H9 (cell line): ENCODE results near the gene LYSET. TPM values are rescaled to one million over a fixed set of nuclear protein-coding genes. Genes with fewer than 3 reads are reported as not detected.

Experiments used
- DNase-seq: peaks from one replicate; pipeline ENCODE4 v3.0.0-alpha.2; 2017
- H2AFZ ChIP-seq: one replicate; pipeline ENCODE4 v1.6.1; 2013; ENCODE audit warnings: mild to moderate bottlenecking, low read length, control low read depth, moderate library complexity
- H2AK5ac ChIP-seq: 2 replicates; pipeline ENCODE4 v1.6.1; 2013; ENCODE audit warnings: low read length, control low read depth, mixed read lengths; ENCODE audit not compliant: insufficient read length
- H2BK120ac ChIP-seq: one replicate; pipeline ENCODE4 v1.6.1; 2013; ENCODE audit warnings: low read depth, mild to moderate bottlenecking, low read length, control low read depth, inconsistent platforms; ENCODE audit not compliant: poor library complexity, severe bottlenecking
- H2BK12ac ChIP-seq: 2 replicates; pipeline ENCODE4 v1.6.1; 2013; ENCODE audit warnings: low read length, control low read depth, mixed read lengths, low read depth; ENCODE audit not compliant: insufficient read length
- H2BK15ac ChIP-seq: 2 replicates; pipeline ENCODE4 v1.6.1; 2013; ENCODE audit warnings: low read depth, low read length, control low read depth
- H2BK20ac ChIP-seq: one replicate; pipeline ENCODE4 v1.6.1; 2013; ENCODE audit warnings: low read depth, mild to moderate bottlenecking, low read length, control low read depth, inconsistent platforms; ENCODE audit not compliant: poor library complexity, severe bottlenecking
- H2BK5ac ChIP-seq: 2 replicates; pipeline ENCODE4 v1.6.1; 2013; ENCODE audit warnings: low read length, control low read depth, mixed read lengths; ENCODE audit not compliant: insufficient read length
- H3K14ac ChIP-seq: 2 replicates; pipeline ENCODE4 v1.6.1; 2013; ENCODE audit warnings: low read length, control low read depth; ENCODE audit not compliant: insufficient read depth
- H3K18ac ChIP-seq: 2 replicates; pipeline ENCODE4 v1.6.1; 2013; ENCODE audit warnings: low read depth, mild to moderate bottlenecking, mixed read lengths, low read length, control low read depth; ENCODE audit not compliant: insufficient read length
- H3K23ac ChIP-seq: 2 replicates; pipeline ENCODE4 v1.6.1; 2013; ENCODE audit warnings: low read length, control low read depth, mixed read lengths, low read depth; ENCODE audit not compliant: insufficient read length
- H3K23me2 ChIP-seq: 2 replicates; pipeline ENCODE4 v1.6.1; 2013; ENCODE audit warnings: low read depth, mild to moderate bottlenecking, mixed read lengths, low read length, control low read depth; ENCODE audit not compliant: insufficient read length, poor library complexity, severe bottlenecking
- H3K27ac ChIP-seq: 2 replicates; pipeline ENCODE4 v1.5.1; 2013; ENCODE audit warnings: low read length, control low read depth, mixed read lengths, low read depth; ENCODE audit not compliant: insufficient read length
- H3K27me3 ChIP-seq: 2 replicates; pipeline ENCODE4 v1.6.1; 2013; ENCODE audit warnings: low read length, control low read depth, inconsistent platforms; ENCODE audit not compliant: insufficient read depth
- H3K4ac ChIP-seq: 2 replicates; pipeline ENCODE4 v1.6.1; 2013; ENCODE audit warnings: low read depth, mild to moderate bottlenecking, control low read depth, inconsistent platforms, low read length, moderate library complexity
- H3K4me1 ChIP-seq: 2 replicates; pipeline ENCODE4 v1.6.1; 2013; ENCODE audit warnings: low read length, control low read depth, inconsistent platforms; ENCODE audit not compliant: insufficient read depth
- H3K4me2 ChIP-seq: 2 replicates; pipeline ENCODE4 v1.6.1; 2013; ENCODE audit warnings: low read length, control low read depth, mixed read lengths; ENCODE audit not compliant: insufficient read length, insufficient read depth
- H3K56ac ChIP-seq: 2 replicates; pipeline ENCODE4 v1.6.1; 2013; ENCODE audit warnings: low read depth, mild to moderate bottlenecking, mixed read lengths, low read length, control low read depth; ENCODE audit not compliant: insufficient read length
- H3K79me1 ChIP-seq: 2 replicates; pipeline ENCODE4 v1.6.1; 2013; ENCODE audit warnings: low read depth, mild to moderate bottlenecking, moderate library complexity, low read length, control low read depth, inconsistent platforms; ENCODE audit not compliant: insufficient read depth, poor library complexity, severe bottlenecking
- H3K79me2 ChIP-seq: 2 replicates; pipeline ENCODE4 v1.6.1; 2013; ENCODE audit warnings: low read length, control low read depth, inconsistent platforms; ENCODE audit not compliant: insufficient read depth
- H3K9ac ChIP-seq: 2 replicates; pipeline ENCODE4 v1.6.1; 2013; ENCODE audit warnings: low read length, control low read depth, mixed read lengths; ENCODE audit not compliant: insufficient read length; ENCODE audit errors: extremely low read depth
- H3K9me3 ChIP-seq: one replicate; pipeline ENCODE4 v1.6.1; 2013; ENCODE audit warnings: low read depth, low read length, inconsistent platforms; ENCODE audit not compliant: control insufficient read depth
- H3T11ph ChIP-seq: one replicate; pipeline ENCODE4 v1.6.1; 2013; ENCODE audit warnings: mild to moderate bottlenecking, low read length, control low read depth, inconsistent platforms
- H4K20me1 ChIP-seq: one replicate; pipeline ENCODE4 v1.6.1; 2013; ENCODE audit not compliant: control insufficient read depth, insufficient read length, insufficient read depth
- H4K5ac ChIP-seq: 2 replicates; pipeline ENCODE4 v1.6.1; 2013; ENCODE audit warnings: low read depth, mild to moderate bottlenecking, mixed read lengths, low read length, control low read depth; ENCODE audit not compliant: insufficient read length
- H4K8ac ChIP-seq: replicated peaks from 2 replicates; pipeline ENCODE4 v1.6.1; 2013; ENCODE audit warnings: low read length, control low read depth, mixed read lengths, low read depth; ENCODE audit not compliant: insufficient read length
- H4K91ac ChIP-seq: 2 replicates; pipeline ENCODE4 v1.6.1; 2013; ENCODE audit warnings: low read depth, mild to moderate bottlenecking, moderate library complexity, mixed read lengths, low read length, control low read depth; ENCODE audit not compliant: insufficient read length
- H3K27ac Mint-ChIP-seq, 3 experiments: 2 replicates in 2 of 3; 3 replicates in 1 of 3; pipeline ENCODE4 v1.8.0; 2020 to 2021; ENCODE audit warnings: mixed read lengths in 3 of 3, mild to moderate bottlenecking in 1 of 3, moderate library complexity in 1 of 3
- H3K27me3 Mint-ChIP-seq: 2 replicates; pipeline ENCODE4 v1.8.0; 2021; ENCODE audit warnings: low read depth, mild to moderate bottlenecking, moderate library complexity, mixed read lengths
- H3K36me3 Mint-ChIP-seq, 3 experiments: 2 replicates in 2 of 3; 3 replicates in 1 of 3; pipeline ENCODE4 v1.8.0; 2020 to 2021; ENCODE audit warnings: low read depth in 3 of 3, mixed read lengths in 3 of 3; ENCODE audit not compliant: insufficient read depth in 1 of 3
- H3K4me1 Mint-ChIP-seq, 2 experiments: 2 replicates each; pipeline ENCODE4 v1.8.0; 2020; ENCODE audit warnings: mixed read lengths in 2 of 2
- H3K4me3 Mint-ChIP-seq, 2 experiments: 2 replicates in 1 of 2; 3 replicates in 1 of 2; pipeline ENCODE4 v1.8.0; 2020 to 2021; ENCODE audit warnings: mild to moderate bottlenecking in 2 of 2, mixed read lengths in 2 of 2, moderate library complexity in 1 of 2
- H3K9me3 Mint-ChIP-seq, 2 experiments: 2 replicates in 1 of 2; 3 replicates in 1 of 2; pipeline ENCODE4 v1.8.0; 2020; ENCODE audit warnings: mild to moderate bottlenecking in 2 of 2, mixed read lengths in 2 of 2, moderate library complexity in 1 of 2
- WGBS: extraction: QIAGEN DNeasy Blood & Tissue Kit; methylation state at CpG from one replicate; pipeline ENCODE4 v1.1.7; 2013; ENCODE audit warnings: missing lambda C conversion rate, low lambda C conversion rate, mixed read lengths; ENCODE audit not compliant: insufficient read length; ENCODE audit errors: extremely low coverage; 5-methylcytosine and 5-hydroxymethylcytosine counted together
- total RNA-seq: library from RNA; stranded (reverse); gene quantifications from 2 replicates; pipeline ENCODE4 v1.2.1, GENCODE V29; 2021
- TF ChIP-seq, protein P1 (sequence below): fragments of 200-600 bp; sonication (generic); conservative IDR thresholded peaks from 3 replicates; pipeline ENCODE4 v1.8.0; 2021; ENCODE audit warnings: antibody characterized with exemption, mild to moderate bottlenecking

LYSET gene
- total RNA-seq, 1 experiment from 2014 or later, result 26.1 TPM

DNA sequence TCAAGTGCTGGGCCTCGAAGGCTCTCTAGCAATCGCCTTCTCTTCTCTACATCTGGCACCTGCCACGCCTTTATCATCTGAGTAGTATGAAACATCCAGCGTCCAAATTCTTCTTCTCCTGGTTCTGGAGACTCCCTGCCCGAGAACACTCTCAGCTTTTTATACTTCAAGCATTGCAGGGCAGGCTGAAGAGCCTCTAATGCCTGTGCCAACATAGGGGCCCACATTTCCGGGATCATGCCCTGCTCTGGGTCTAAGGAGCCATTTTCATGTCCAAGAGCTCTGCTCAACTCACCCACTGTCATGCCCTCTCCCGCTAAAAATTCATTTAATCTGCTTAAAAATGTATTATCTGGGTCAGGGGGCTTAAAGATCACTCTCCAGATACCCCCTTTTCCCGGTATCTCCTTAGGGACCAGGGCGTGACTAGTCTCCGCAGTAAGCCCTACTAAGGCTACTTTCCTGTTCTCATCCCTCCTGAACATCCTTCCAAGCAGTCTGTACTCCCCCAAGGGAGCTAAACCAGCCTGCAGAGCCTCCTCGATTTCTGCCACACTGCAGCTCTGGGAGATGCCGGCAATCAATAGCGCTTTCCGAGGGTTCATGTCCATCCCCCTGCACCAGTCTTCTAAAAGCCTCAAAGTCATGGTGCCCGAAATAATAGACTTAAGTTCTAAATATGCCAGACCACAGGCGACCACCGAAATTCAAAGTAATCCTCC is 1.4 kb upstream of the LYSET start:
- Histone ChIP-seq H2AK5ac (no peak overlapping the region), H3K9ac (peak overlapping the region; percentile 41), H2BK15ac (no peak overlapping the region), H3K27ac (no peak overlapping the region), H3K23me2 (peaks cover 3% of the 10 kb centered on the region), H2AFZ (no peak overlapping the region), H4K20me1 (no peaks in the 10 kb centered on the region), H3K4me2 (peak overlapping the region; percentile 39), H3K4ac (no peak overlapping the region), H2BK5ac (no peak overlapping the region), H3K23ac (no peak overlapping the region), H3T11ph (no peak overlapping the region), H4K91ac (no peak overlapping the region), H2BK120ac (no peak overlapping the region), H3K56ac (no peak overlapping the region), H3K79me2 (no peaks in the 10 kb centered on the region; the same call in 1 of the 2 replicates), H3K14ac (no peak overlapping the region), H2BK12ac (no peak overlapping the region), H4K5ac (no peak overlapping the region), H4K8ac (no peak overlapping the region), H3K9me3 (no peaks in the 10 kb centered on the region), H3K27me3 (no peaks in the 10 kb centered on the region), H3K4me1 (no peaks in the 10 kb centered on the region), H3K79me1 (peaks cover 9% of the 10 kb centered on the region), H2BK20ac (no peak overlapping the region), H3K18ac (no peak overlapping the region)
- no peak for DNase-seq
- no CpG with 5 or more reads among the region's 17 CpGs for WGBS
- Mint-ChIP-seq H3K36me3 (peaks cover 3 to 34% (median 32%) of the 10 kb centered on the region in 3 experiments; a peak in 6 of 7 replicates), H3K27me3 (no peaks in the 10 kb centered on the region), H3K4me3 (peak overlapping the region; percentile 78 to 93), H3K27ac (peak overlapping the region in 2 of 3 experiments; percentile 90 to 95; a peak in 3 of 7 replicates), H3K9me3 (no peaks in the 10 kb centered on the region), H3K4me1 (peaks cover 11 to 18% of the 10 kb centered on the region in 2 experiments)
- TF ChIP-seq, protein P1, sequence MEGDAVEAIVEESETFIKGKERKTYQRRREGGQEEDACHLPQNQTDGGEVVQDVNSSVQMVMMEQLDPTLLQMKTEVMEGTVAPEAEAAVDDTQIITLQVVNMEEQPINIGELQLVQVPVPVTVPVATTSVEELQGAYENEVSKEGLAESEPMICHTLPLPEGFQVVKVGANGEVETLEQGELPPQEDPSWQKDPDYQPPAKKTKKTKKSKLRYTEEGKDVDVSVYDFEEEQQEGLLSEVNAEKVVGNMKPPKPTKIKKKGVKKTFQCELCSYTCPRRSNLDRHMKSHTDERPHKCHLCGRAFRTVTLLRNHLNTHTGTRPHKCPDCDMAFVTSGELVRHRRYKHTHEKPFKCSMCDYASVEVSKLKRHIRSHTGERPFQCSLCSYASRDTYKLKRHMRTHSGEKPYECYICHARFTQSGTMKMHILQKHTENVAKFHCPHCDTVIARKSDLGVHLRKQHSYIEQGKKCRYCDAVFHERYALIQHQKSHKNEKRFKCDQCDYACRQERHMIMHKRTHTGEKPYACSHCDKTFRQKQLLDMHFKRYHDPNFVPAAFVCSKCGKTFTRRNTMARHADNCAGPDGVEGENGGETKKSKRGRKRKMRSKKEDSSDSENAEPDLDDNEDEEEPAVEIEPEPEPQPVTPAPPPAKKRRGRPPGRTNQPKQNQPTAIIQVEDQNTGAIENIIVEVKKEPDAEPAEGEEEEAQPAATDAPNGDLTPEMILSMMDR, result no peak
